ENCODE results near the gene CENPP.

The CENPP gene

GRCh38 chr9:92341578-92341977 is 15.8 kb downstream of the CENPP start:
- ChIA-PET CTCF (no interaction called here), POLR2A (no interaction called here)
- DNase-seq (ENCODE audit: extremely low spot score), result no peak
- no peak for TF ChIP-seq CTCF (IDR thresholded peaks at IDR 0.05; ENCODE audit: control extremely low read depth, extremely low read depth, low read depth, missing control alignments)

- ChIA-PET POLR2A (no interaction called here), CTCF (no interaction called here)
- no peak for TF ChIP-seq CTCF (IDR thresholded peaks at IDR 0.05; ENCODE audit: control extremely low read depth, extremely low read depth, low read depth, missing control alignments)
- no peak for DNase-seq (ENCODE audit: extremely low spot score)
Observed at GRCh38 chr9:92342825-92343488, 17.2 kb downstream of the CENPP start.

GRCh38 chr9:92345582-92345981 is 19.8 kb downstream of the CENPP start:
- ChIA-PET POLR2A (no interaction called here), CTCF (interaction anchor here (1.2 kb wide), 1 partner anchor 20 kb away, joined by 3 read pairs; the partner anchor contains the start of genes CENPP and NOL8)
- no peak for DNase-seq (ENCODE audit: extremely low spot score)
- TF ChIP-seq CTCF (IDR thresholded peaks at IDR 0.05; ENCODE audit: control extremely low read depth, extremely low read depth, low read depth, missing control alignments), result no peak

GRCh38 chr9:92349771-92350739 is 24.3 kb downstream of the CENPP start:
- no peak for TF ChIP-seq CTCF (IDR thresholded peaks at IDR 0.05; ENCODE audit: control extremely low read depth, extremely low read depth, low read depth, missing control alignments)
- ChIA-PET CTCF (interaction anchor here (1.0 kb wide), 1 partner anchor 15 kb away, joined by 4 read pairs; no protein-coding TSS in a partner anchor), POLR2A (no interaction called here)
- no peak for DNase-seq (ENCODE audit: extremely low spot score)

GRCh38 chr9:92350740-92351133 is 25.0 kb downstream of the CENPP start:
- no peak for TF ChIP-seq CTCF (IDR thresholded peaks at IDR 0.05; ENCODE audit: control extremely low read depth, extremely low read depth, low read depth, missing control alignments)

GRCh38 chr9:92353051-92353450 is 27.3 kb downstream of the CENPP start:
- CTCF ChIA-PET, result no interaction called here
- POLR2A ChIA-PET, result no interaction called here

More at GRCh38 chr9:92350740-92351133, 25.0 kb downstream of the CENPP start:
- DNase-seq (ENCODE audit: extremely low spot score), result no peak
- ChIA-PET POLR2A (no interaction called here), CTCF (interaction anchor here (1.0 kb wide), 1 partner anchor 15 kb away, joined by 4 read pairs; no protein-coding TSS in a partner anchor)

More at GRCh38 chr9:92353051-92353450, 27.3 kb downstream of the CENPP start:
- TF ChIP-seq CTCF (IDR thresholded peaks at IDR 0.05; ENCODE audit: control extremely low read depth, extremely low read depth, low read depth, missing control alignments), result no peak
- no peak for DNase-seq (ENCODE audit: extremely low spot score)
